ENCODE results near the gene DOCK8.

The DOCK8 gene

DNA sequence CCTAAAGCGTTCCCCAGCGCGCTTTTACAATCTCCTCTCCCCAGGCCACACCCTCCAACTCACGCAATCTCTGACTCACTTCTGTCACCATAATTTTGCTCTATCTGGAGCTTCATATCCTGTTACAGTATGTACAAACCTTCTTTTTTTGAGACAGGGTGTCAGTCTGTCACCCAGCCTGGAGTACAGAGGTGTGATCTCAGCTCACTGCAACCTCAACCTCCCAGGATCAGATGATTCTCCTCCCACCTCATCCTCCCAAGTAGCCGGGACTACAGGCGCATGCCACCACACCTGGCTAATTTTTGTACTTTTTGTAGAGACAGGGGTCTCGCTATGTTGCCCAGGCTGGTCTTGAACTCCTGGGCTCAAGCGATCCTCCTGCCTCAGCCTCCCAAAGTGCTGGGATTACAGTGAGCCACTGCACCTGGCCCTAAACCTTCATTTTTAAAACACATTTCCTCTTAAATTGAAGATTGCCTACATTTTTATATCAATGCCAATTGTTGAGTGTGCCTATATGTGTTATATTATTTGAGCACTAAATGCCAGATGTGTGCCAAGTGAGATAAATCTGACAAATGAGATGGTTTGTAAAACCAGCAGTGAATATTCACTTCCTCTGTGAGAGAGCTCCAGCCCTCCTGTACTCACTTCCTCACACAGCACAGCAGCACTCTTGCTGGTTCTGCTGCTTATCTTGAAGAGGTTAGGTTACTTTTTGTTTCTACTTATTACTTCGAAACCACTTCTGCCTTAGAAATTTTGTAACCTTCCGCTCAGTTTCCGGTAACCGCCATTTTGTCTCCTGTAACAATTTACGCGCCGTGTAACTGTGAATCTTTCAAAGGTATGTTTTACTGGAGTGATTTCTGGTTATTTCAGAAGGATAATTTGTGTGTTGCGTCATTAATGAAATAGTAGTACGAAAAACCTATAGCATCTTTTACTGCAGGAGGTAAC lies 57.9 kb downstream of the DOCK8 start:
- TF ChIP-seq, protein P1, sequence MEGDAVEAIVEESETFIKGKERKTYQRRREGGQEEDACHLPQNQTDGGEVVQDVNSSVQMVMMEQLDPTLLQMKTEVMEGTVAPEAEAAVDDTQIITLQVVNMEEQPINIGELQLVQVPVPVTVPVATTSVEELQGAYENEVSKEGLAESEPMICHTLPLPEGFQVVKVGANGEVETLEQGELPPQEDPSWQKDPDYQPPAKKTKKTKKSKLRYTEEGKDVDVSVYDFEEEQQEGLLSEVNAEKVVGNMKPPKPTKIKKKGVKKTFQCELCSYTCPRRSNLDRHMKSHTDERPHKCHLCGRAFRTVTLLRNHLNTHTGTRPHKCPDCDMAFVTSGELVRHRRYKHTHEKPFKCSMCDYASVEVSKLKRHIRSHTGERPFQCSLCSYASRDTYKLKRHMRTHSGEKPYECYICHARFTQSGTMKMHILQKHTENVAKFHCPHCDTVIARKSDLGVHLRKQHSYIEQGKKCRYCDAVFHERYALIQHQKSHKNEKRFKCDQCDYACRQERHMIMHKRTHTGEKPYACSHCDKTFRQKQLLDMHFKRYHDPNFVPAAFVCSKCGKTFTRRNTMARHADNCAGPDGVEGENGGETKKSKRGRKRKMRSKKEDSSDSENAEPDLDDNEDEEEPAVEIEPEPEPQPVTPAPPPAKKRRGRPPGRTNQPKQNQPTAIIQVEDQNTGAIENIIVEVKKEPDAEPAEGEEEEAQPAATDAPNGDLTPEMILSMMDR (IDR thresholded peaks at IDR 0.05), result no peak

DNA sequence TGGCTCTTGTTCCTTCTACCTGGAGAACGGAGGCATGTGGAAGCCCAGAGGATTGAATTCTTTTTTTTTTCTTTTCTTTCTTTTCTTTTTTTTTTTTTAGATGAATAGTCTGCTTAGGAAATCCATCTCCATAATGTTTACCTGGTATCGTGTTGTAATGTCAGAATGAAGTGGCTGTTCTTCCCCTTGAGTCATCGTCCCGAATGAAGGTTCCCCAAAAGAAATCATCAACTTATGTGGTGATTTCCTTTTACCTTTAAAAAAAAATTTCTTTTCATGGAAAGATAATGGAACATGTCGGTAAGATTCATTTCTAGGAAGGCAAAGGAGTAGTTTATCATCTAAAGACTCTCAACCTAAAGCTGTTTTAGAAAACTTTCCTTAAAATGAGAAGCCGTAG lies 59.7 kb downstream of the DOCK8 start:
- TF ChIP-seq, protein P1 (IDR thresholded peaks at IDR 0.05), result no peak

DNA sequence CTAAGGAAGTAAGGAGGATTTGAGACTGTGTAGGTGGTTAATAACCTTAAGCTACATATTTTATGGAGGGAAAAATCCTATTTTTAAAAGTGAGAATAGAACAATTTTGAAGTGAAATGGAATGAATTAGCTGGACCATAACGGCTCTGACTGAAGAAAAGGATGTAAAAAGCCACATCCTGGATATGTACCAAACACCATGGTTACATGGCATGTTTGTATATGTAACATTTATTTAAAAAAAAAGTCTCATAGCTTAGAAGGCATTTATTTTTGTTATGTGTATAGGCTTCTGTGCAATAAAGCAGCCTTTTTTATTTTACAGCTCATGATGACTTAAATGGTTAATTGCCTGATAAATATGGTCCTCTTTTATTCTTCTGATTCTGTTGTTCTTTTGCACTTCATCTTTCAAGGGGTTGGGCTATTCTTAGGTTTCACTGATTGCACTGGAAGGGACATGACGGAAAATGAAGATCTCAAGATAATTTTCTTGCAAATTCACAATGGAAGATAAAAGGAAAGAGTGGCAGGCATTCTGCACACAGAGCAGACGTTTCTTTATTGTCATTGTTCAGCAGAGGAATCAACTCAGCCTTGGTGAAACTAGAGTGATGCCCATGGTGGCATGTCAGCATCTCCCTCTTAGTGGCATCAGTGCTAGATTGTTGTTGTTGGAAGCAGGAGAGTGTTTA lies 63.1 kb downstream of the DOCK8 start:
- TF ChIP-seq, protein P1 (IDR thresholded peaks at IDR 0.05), result no peak

DNA sequence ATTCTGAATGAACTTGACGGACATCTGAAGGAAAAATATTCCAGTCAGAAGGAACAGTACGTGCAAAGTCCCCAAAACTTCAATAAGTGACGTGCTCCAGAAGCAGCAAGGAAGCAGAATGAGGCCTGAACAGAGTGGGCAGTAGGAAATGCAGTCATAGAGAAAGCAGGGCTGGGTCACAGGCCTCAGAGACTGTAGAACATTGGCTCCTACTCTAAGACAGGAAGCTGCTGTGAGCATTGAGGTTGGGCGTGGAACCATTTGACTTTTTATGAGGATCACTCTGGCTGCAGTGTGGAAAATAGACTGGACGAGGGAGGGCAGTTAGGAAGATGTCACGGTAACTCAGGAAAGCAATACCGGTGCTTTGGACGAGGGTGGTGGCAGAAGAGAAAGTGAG lies 64.0 kb downstream of the DOCK8 start:
- TF ChIP-seq, protein P1 (IDR thresholded peaks at IDR 0.05), result no peak

DNA sequence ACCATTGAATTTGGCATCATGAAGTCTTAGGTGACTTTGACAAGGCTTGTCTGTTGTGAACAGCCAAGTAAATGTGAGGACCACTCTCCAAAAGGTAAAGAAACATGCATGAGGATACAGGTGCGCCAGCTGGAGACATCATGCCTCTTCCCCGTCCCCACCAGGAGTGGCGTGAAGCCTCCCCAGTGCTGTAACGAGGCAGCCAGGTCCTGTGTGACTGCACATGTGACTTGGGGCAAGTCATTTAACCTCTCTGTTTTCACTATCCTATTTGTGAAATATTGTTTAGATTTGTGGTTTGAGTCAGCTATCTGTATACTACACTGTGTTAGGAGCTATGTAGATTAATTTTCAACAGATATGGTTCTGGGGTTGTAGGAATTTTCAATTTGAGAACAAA lies 65.0 kb downstream of the DOCK8 start:
- TF ChIP-seq, protein P1 (IDR thresholded peaks at IDR 0.05), result no peak

DNA sequence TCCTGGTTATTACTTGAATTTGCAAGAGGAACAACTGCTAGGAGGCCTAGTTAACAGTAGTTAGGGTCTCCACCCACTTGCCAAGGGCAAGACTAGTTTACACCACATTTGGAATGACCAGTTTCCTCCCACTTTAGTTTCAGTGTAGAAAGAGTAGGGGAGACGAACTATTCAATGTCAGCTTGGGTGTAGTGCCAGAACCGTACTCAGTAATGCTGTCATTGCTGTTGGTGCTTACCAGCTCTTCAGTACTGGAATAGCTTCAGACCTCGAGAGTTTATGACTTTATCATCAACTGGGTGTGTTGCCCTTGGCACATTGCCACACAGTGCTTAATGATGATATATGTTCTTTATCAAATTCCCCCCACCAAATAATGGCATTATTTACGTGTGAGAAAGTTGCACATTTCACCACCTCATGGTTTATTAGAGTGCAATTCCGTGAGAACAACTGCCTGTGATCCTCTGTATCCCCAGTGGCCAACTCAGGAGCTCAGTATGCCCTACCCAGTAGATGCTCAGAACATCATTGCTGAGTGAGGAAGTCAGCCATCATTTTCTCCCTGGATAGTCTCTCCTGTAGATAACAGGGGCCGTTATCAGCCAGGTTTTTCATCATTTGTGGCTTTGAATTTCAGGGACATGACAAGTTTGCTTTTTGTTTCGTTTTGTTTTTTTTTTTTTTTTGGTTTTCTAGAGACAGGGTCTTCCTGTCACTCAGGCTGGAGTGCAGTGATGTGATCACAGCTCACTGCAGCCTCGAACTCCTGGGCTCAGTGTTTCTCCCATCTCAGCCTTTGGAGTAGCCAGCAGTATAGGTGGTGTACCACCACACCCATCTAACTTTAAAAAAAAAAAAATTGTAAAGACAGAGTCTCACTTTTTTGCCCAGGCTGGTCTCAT lies 67.3 kb downstream of the DOCK8 start:
- TF ChIP-seq, protein P1 (IDR thresholded peaks at IDR 0.05), result no peak
